Vagina (tissue), 2 donors: ENCODE measurements around the gene FBXL20. TPM values are rescaled to one million over a fixed set of nuclear protein-coding genes. Genes with fewer than 3 reads are reported as not detected.

ENCODE experiments used
- DNase-seq, 2 donors: peaks; one replicate each; pipeline ENCODE4 v3.0.0-alpha.2; 2017; ENCODE audit errors: extremely low spot score in 2 of 2
- H3K27ac ChIP-seq: fragments of 200-600 bp; sonication (generic); one replicate; pipeline ENCODE4 v1.5.1; 2019
- H3K27me3 ChIP-seq: fragments of 200-600 bp; sonication (generic); one replicate; pipeline ENCODE4 v1.5.1; 2019
- H3K36me3 ChIP-seq, 2 donors: fragments of 200-600 bp; sonication (generic); one replicate each; pipeline ENCODE4 v1.5.1; 2017 to 2019
- H3K4me1 ChIP-seq: fragments of 200-600 bp; sonication (generic); one replicate; pipeline ENCODE4 v1.5.1; 2019
- H3K4me3 ChIP-seq, 2 donors: fragments of 200-600 bp; sonication (generic); 1 replicate in 1 of 2; 2 replicates in 1 of 2; pipeline ENCODE4 v1.5.1; 2016 to 2019
- H3K9me3 ChIP-seq: fragments of 200-600 bp; sonication (generic); one replicate; pipeline ENCODE4 v1.5.1; 2019
- CTCF ChIP-seq, 3 experiments: fragments of 450-650 bp in 2 of 3; fragments of 200-600 bp in 1 of 3; sonication (generic) in 1 of 3; IDR thresholded peaks; one replicate each; pipeline ENCODE4 v1.5.1; 2017 to 2019; ENCODE audit warnings: antibody characterized with exemption in 3 of 3, mild to moderate bottlenecking in 2 of 3, moderate library complexity in 2 of 3
- POLR2A ChIP-seq, 2 donors: fragments of 450-650 bp; IDR thresholded peaks; one replicate each; pipeline ENCODE4 v1.6.1; 2017; ENCODE audit warnings: antibody characterized with exemption in 2 of 2, mild to moderate bottlenecking in 2 of 2, moderate library complexity in 2 of 2
- POLR2AphosphoS5 ChIP-seq, 2 donors: sonication (generic); formaldehyde crosslinking; IDR thresholded peaks; one replicate each; pipeline ENCODE4 v1.9.0; 2017; ENCODE audit warnings: antibody characterized with exemption in 2 of 2, mild to moderate bottlenecking in 2 of 2, low read depth in 1 of 2; ENCODE audit not compliant: insufficient read depth in 1 of 2
- intact Hi-C: fragments of 100-400 bp; cut with DNase I; formaldehyde crosslinking; loops from one replicate; pipeline ENCODE4 v1.15.1; 2023
- total RNA-seq: library from RNA; depleted of rRNA; stranded (reverse); fragments of >200 nt; gene quantifications from one replicate; pipeline ENCODE4 v1.2.3, GENCODE V29; 2016

Gene FBXL20
- total RNA-seq, 1 donor from 2014 or later: 15.7 TPM

GRCh38 chr17:39236981-39237441 is 164.4 kb downstream of the FBXL20 start:
- no peaks in the 10 kb centered on the region for H3K9me3 ChIP-seq
- H3K27me3 ChIP-seq: no peaks in the 10 kb centered on the region
- no peaks in the 10 kb centered on the region for H3K36me3 ChIP-seq
- intact Hi-C loops: no loop called here
- H3K27ac ChIP-seq: no peak overlapping the region
- no peak for DNase-seq
- H3K4me3 ChIP-seq: no peak overlapping the region
- TF ChIP-seq POLR2A (IDR thresholded peaks at IDR 0.05): no peak
- no peak for TF ChIP-seq POLR2AphosphoS5 (IDR thresholded peaks at IDR 0.05; ENCODE audit: insufficient read depth in 1 of 2, low read depth in 1 of 2)
- no peak for TF ChIP-seq CTCF (IDR thresholded peaks at IDR 0.05)
- peaks cover 8% of the 10 kb centered on the region for H3K4me1 ChIP-seq

GRCh38 chr17:39236450-39236927 is 164.9 kb downstream of the FBXL20 start:
- Histone ChIP-seq H3K27me3 (no peaks in the 10 kb centered on the region), H3K36me3 (no peaks in the 10 kb centered on the region), H3K4me1 (peaks cover 14% of the 10 kb centered on the region), H3K4me3 (no peak overlapping the region), H3K27ac (no peak overlapping the region), H3K9me3 (no peaks in the 10 kb centered on the region)
- DNase-seq: no peak
- TF ChIP-seq CTCF (IDR thresholded peaks at IDR 0.05) (no peak), POLR2A (IDR thresholded peaks at IDR 0.05) (no peak), POLR2AphosphoS5 (IDR thresholded peaks at IDR 0.05; ENCODE audit: insufficient read depth in 1 of 2, low read depth in 1 of 2) (no peak)
- intact Hi-C loops: no loop called here

- intact Hi-C loops: no loop called here
- TF ChIP-seq POLR2A (IDR thresholded peaks at IDR 0.05) (no peak), POLR2AphosphoS5 (IDR thresholded peaks at IDR 0.05; ENCODE audit: insufficient read depth in 1 of 2, low read depth in 1 of 2) (no peak), CTCF (IDR thresholded peaks at IDR 0.05) (no peak)
- H3K4me1 ChIP-seq: peaks cover 17% of the 10 kb centered on the region
- no peaks in the 10 kb centered on the region for H3K9me3 ChIP-seq
- no peak for DNase-seq
- H3K27ac ChIP-seq: no peak overlapping the region
- no peak overlapping the region for H3K4me3 ChIP-seq
- no peaks in the 10 kb centered on the region for H3K27me3 ChIP-seq
- H3K36me3 ChIP-seq: no peaks in the 10 kb centered on the region
These were observed 165.6 kb downstream of the FBXL20 start for GRCh38 chr17:39235555-39236449.

- DNase-seq: no peak
- intact Hi-C loops: no loop called here
These were observed 169.6 kb downstream of the FBXL20 start for GRCh38 chr17:39231591-39232551.

More at GRCh38 chr17:39231591-39232551, 169.6 kb downstream of the FBXL20 start:
- Histone ChIP-seq H3K4me1 (peaks cover 12% of the 10 kb centered on the region), H3K27me3 (no peaks in the 10 kb centered on the region), H3K36me3 (no peaks in the 10 kb centered on the region), H3K27ac (no peak overlapping the region), H3K9me3 (no peaks in the 10 kb centered on the region), H3K4me3 (no peak overlapping the region)
- TF ChIP-seq POLR2AphosphoS5 (IDR thresholded peaks at IDR 0.05; ENCODE audit: insufficient read depth in 1 of 2, low read depth in 1 of 2): no peak
- TF ChIP-seq POLR2A (IDR thresholded peaks at IDR 0.05): no peak
- TF ChIP-seq CTCF (IDR thresholded peaks at IDR 0.05): peak; percentile 34 to 61 (median 40)
